Left ventricle myocardium superior (tissue), 1 donor: Measurements from ENCODE around the gene GIMAP5. TPM values are rescaled to one million over a fixed set of nuclear protein-coding genes. Genes with fewer than 3 reads are reported as not detected.
A peak's percentile ranks its signal among the peaks of the same experiment; 100 is the strongest.

ENCODE experiments used
- ATAC-seq: fragments of 200-7000 bp; cut with Tn5 transposase; one replicate; pipeline ENCODE4 v1.9.1; 2020; ENCODE audit warnings: mild to moderate bottlenecking, moderate library complexity
- DNase-seq: peaks from one replicate; pipeline ENCODE4 v3.0.0-alpha.2; 2020
- intact Hi-C: fragments of 100-400 bp; cut with micrococcal nuclease; formaldehyde crosslinking; loops from one replicate; pipeline ENCODE4 v1.11.0; 2022
- total RNA-seq: library from RNA; stranded (reverse); fragmentation: NEBNext Ultra II Directional; extraction: Animal tissue kit (Norgen Biotek cat#: 25700); gene quantifications from one replicate; pipeline ENCODE4 v1.2.1, GENCODE V29; 2021
- donor health status: DM: no; HTN: yes; CAD: no; lungs with severe emphysema.

GIMAP5 gene
- total RNA-seq, 1 donor from 2014 or later: 9.8 TPM

GRCh38 chr7:150732786-150733481 is 4.3 kb upstream of the GIMAP5 start:
- no peak for ATAC-seq
- intact Hi-C loops: loop anchor here (10.0 kb wide), 1 partner anchor 278 kb away; the partner anchor contains the start of gene GIMAP8
- DNase-seq: no peak

GRCh38 chr7:150733482-150734095 is 3.6 kb upstream of the GIMAP5 start:
- intact Hi-C loops: loop anchor here (10.0 kb wide), 1 partner anchor 279 kb away; the partner anchor contains the start of gene GIMAP8
- DNase-seq (no peak), ATAC-seq (no peak)

- intact Hi-C loops: loop anchor here (10.0 kb wide), 1 partner anchor 279 kb away; the partner anchor contains the start of gene GIMAP8
- ATAC-seq: no peak
- no peak for DNase-seq
Observed at GRCh38 chr7:150734254-150734653, 3.0 kb upstream of the GIMAP5 start.

GRCh38 chr7:150735596-150736358 is 1.4 kb upstream of the GIMAP5 start:
- intact Hi-C loops: loop anchor here (10.0 kb wide), 1 partner anchor 281 kb away; the partner anchor contains the start of gene GIMAP8

GRCh38 chr7:150736864-150737263 is 354 bp upstream of the GIMAP5 start:
- ATAC-seq (no peak), DNase-seq (no peak)
- intact Hi-C loops: loop anchor here (10.0 kb wide), 1 partner anchor 282 kb away; the partner anchor contains the start of gene GIMAP8

More at GRCh38 chr7:150735596-150736358, 1.4 kb upstream of the GIMAP5 start:
- ATAC-seq: no peak
- DNase-seq: no peak

- DNase-seq (no peak), ATAC-seq (peak; percentile 11)
- intact Hi-C loops: loop anchor here (10.0 kb wide), 1 partner anchor 283 kb away; the partner anchor contains the start of gene GIMAP8
Observed at GRCh38 chr7:150738092-150738491, 874 bp downstream of the GIMAP5 start.

- ATAC-seq: peak; percentile 6
- intact Hi-C loops: loop anchor here (10.0 kb wide), 1 partner anchor 284 kb away; the partner anchor contains the start of gene GIMAP8
- DNase-seq: no peak
Observed at GRCh38 chr7:150738591-150739001, 1.4 kb downstream of the GIMAP5 start.

GRCh38 chr7:150739033-150739432 is 1.8 kb downstream of the GIMAP5 start:
- ATAC-seq (peak; percentile 39), DNase-seq (no peak)
- intact Hi-C loops: loop anchor here (10.0 kb wide), 1 partner anchor 284 kb away; the partner anchor contains the start of gene GIMAP8

- no peak for DNase-seq
Observed at GRCh38 chr7:150740053-150740452, 2.8 kb downstream of the GIMAP5 start.

GRCh38 chr7:150742286-150742968 is 5.2 kb downstream of the GIMAP5 start:
- no peak for DNase-seq
- intact Hi-C loops: no loop called here
- ATAC-seq: no peak

More at GRCh38 chr7:150740053-150740452, 2.8 kb downstream of the GIMAP5 start:
- intact Hi-C loops: no loop called here
- ATAC-seq: no peak

GRCh38 chr7:150744041-150744656 is 6.9 kb downstream of the GIMAP5 start:
- intact Hi-C loops: no loop called here
- DNase-seq: no peak
- ATAC-seq: peak; percentile 11

GRCh38 chr7:150745086-150745485 is 7.9 kb downstream of the GIMAP5 start:
- intact Hi-C loops: no loop called here
- DNase-seq (no peak), ATAC-seq (no peak)

GRCh38 chr7:150745876-150746275 is 8.7 kb downstream of the GIMAP5 start:
- DNase-seq (no peak), ATAC-seq (no peak)
- intact Hi-C loops: no loop called here

GRCh38 chr7:150746921-150747320 is 9.7 kb downstream of the GIMAP5 start:
- intact Hi-C loops: no loop called here
- no peak for DNase-seq
- ATAC-seq: no peak

GRCh38 chr7:150748376-150748775 is 11.2 kb downstream of the GIMAP5 start:
- DNase-seq (no peak), ATAC-seq (no peak)
- intact Hi-C loops: no loop called here

- no peak for DNase-seq
- peak; percentile 91 for ATAC-seq
- intact Hi-C loops: no loop called here
Observed at GRCh38 chr7:150751702-150752101, 14.5 kb downstream of the GIMAP5 start.

- intact Hi-C loops: no loop called here
- ATAC-seq (no peak), DNase-seq (no peak)
Observed at GRCh38 chr7:150753239-150753638, 16.0 kb downstream of the GIMAP5 start.

GRCh38 chr7:150753826-150754603 is 16.8 kb downstream of the GIMAP5 start:
- intact Hi-C loops: no loop called here
- ATAC-seq: peak; percentile 16
- no peak for DNase-seq
